GM19193 (cell line): ENCODE measurements around the gene DCAF16.

Source experiments
- POLR2A ChIP-seq: IDR thresholded peaks from 4 replicates; pipeline ENCODE4 v1.6.1; 2011; ENCODE audit not compliant: insufficient read depth, insufficient read length; ENCODE audit errors: extremely low read depth

Gene DCAF16

DNA sequence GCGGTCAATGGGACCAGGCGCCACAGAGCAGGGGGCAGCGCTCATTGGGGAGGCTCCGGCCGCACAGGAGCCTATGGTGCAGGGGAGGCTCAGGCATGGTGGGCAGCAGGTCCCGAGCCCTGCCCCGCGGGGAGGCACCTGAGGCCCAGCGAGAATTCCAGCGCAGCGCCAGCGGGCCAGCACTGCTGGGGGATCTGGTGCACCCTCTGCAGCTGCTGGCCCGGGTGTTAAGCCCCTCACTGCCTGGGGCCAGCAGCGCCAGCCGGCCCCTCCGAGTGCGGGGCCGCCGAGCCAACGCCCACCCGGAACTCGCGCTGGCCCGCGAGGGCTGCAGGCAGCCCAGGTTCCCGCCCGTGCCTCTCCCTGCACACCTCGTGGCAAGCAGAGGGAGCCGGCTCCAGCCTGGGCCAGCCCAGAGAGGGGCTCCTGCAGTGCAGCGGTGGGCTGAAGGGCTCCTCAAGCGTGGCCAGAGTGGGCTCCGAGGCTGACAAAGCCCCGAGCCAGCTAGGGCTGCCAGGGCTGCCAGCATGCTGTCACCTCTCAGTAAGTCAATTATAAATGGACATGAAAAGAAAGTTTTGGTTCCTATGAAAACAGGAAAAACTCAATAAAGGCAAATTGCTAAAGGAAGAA is 43.6 kb downstream of the DCAF16 start:
- TF ChIP-seq POLR2A = no peak

DNA sequence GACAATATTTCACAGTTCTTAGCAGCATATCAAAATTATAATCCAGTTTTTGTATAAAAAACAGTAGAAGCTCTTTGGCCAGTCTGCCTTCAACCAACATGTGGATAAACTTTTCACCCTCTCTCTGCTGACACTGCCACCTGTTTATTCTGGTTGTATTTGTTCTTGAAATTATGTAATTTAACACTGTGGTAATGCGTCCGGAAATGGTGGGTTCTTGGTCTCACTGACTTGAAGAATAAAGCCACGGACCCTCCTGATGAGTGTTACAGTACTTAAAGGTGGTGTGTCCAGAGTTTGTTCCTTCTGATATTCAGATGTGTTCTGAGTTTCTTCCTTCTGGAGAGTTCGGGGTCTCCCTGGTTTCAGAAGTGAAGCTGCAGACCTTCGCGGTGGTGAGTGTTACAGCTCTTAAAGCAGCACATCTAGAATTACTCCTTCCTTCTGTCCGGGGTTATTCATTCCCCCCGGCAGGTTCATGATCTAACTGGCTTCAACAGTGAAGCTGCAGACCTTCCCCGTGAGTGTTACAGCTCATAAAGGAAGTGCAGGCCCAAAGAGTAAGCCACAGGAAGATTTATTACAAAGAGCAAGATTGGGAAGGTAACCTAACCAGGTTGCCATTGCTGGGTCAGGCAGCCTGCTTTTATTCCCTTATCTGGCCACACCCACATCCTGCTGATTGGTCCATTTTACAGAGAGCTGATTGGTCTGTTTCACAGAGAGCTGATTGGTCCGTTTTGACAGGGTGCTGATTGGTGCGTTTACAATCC is 44.9 kb downstream of the DCAF16 start:
- no peak for TF ChIP-seq POLR2A

DNA sequence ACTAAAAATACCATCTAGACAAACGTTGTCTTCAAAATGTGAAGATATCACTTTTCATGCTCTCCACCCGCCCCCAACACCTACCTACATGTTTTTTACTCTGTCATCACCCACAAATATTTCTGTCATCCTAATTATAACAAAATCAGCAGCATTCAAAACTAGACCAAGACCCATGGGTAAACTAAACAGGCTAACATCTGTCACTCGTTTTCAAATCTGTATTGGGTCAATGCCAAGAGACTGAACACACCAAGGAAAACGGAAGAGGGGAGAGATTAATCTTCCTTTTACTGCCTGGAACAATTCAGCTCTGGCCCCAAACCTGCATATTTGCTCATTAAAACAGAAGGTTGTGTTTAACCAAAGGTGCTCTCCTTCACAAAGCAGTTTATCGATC is 46.6 kb downstream of the DCAF16 start:
- TF ChIP-seq POLR2A = no peak

DNA sequence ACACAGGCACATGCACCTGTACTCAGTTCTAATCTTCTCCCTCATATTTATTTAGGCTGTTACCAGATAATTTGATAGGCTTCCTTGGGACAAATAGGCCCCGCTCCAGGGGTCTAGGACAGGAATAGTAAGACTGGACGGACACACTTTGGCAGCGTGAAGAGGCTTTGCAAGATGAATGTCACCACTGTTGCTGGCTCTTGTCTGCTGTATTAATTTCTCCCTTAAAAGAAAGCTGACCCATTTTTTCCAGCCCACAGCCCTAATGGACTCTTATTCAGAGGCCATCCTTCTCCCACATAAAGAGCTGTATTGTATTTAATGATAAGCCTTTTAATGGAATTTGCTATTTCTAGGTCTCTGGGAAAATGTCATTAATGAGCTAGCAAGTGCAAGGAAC is 47.1 kb downstream of the DCAF16 start:
- TF ChIP-seq POLR2A = no peak

DNA sequence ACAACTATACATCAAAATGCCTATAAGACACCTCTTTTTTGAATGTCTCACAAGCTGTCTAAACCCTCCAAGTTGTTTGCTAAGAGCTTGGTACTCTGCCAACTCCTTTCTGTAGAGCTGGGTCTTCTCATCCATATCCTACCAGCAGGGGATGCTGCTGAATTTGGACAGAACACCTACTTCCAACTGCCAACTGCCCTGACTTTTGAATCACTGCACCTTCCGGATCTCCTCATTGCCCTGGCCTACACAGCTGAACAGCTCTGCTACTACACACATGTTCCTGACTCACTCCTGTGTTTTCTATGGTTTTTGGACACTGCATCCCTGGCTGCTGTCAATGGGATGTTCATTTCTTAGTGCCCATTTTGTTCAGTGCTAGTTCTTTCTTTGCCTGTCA is 47.8 kb downstream of the DCAF16 start:
- no peak for TF ChIP-seq POLR2A

DNA sequence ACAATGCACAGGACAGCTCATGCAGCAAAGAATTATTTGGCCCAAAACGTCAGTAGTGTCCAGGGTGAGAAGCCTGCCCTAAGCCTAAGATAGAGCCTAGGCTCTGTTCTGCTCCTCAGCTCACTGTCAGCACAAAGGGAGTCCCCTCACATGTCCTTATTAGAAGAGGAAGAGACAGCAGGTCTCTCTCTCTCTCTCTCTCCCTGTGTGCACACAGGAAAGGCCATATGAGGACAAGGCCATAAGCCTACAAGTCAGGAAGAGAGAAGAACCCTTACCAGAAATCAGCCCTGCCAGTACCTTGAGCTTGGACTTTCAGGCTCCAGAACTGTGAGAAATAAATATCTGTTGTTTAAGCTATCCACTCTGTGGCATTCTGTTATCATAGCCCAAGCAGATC is 49.5 kb downstream of the DCAF16 start:
- TF ChIP-seq POLR2A = no peak

DNA sequence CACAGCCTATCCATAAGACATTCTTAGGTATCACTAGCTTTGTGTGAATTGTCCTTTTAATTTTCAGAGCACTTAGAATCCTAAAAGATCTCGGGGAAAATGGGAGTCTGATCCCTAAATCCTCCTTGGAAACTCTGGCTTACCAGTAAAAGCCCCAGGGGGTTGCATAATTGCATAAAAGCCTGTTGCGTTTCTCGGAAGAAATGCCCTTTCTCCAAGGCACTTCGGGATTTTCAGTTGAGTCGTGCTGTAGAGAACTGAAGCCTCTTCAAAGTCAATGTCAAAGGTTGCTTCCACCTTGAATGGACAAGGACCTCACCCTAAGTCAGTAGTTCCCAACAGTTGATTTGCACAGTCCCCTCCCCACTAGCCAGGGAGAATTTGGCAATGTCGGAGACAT is 49.9 kb downstream of the DCAF16 start:
- TF ChIP-seq POLR2A = no peak

DNA sequence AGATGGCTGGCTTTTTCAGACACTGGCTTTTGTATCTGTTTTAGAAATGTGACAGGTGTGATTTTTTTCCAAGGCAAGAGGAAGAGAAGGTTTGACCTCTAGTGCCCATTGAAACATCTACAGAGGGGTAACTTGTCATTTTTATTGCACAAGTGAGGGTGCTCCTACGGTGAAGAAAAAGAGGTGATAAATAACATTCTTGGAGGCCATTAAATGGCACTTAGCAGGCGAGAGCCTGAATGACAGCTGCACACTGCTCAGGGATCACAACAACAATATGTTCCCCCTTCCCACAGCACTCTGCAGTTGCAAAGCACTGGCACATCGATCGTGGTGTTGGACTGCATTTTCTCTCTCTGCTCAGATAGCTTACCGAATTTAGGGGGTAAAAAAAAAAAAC is 52.1 kb downstream of the DCAF16 start:
- TF ChIP-seq POLR2A = no peak

DNA sequence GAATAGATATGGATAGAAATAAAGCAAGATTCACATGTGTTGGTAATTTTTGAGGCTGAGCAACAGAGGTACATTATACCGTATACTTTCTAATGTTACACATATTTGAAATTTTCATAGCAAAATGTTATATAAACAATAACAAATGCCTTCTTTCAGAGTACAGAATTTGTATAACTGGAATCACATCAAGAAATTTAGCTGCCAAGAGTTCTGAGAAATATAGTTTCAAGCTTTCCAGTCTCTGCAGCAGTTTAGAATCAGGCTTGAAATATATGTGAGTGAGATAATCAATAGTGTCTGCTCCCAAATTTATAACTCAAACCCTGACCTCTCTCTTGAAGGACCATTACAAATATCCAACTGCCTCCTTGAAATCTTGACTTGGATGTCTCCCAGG is 52.9 kb downstream of the DCAF16 start:
- TF ChIP-seq POLR2A = no peak

DNA sequence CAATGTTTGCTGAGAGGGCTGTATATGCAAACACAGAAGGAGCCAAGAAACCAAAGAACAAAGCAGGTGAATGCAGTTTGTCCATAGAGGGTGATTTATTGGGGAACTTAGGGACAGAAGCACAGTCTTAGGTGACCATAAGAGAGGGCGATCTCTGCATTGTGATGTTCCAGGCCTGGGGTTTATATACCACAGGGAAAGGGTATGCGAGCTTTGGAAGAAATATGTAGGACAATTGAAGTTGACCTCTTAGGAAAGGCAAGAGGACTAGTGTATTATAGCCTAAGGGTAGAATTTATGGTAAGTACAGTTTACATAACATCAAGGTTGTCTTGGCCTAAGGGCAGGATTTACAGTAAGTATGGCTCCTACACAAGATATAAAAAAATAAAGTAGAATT is 56.9 kb downstream of the DCAF16 start:
- TF ChIP-seq POLR2A = no peak
